NCI-H82 treated with DMSO at 0.1 percent for 48 hours (cell line): ENCODE measurements around the gene CPT1C.

Experiments
- DNase-seq: peaks from one replicate; lab custom pipeline; 2025; ENCODE audit not compliant: unreplicated experiment; lab: John Stamatoyannopoulos, UW

Gene CPT1C

DNA sequence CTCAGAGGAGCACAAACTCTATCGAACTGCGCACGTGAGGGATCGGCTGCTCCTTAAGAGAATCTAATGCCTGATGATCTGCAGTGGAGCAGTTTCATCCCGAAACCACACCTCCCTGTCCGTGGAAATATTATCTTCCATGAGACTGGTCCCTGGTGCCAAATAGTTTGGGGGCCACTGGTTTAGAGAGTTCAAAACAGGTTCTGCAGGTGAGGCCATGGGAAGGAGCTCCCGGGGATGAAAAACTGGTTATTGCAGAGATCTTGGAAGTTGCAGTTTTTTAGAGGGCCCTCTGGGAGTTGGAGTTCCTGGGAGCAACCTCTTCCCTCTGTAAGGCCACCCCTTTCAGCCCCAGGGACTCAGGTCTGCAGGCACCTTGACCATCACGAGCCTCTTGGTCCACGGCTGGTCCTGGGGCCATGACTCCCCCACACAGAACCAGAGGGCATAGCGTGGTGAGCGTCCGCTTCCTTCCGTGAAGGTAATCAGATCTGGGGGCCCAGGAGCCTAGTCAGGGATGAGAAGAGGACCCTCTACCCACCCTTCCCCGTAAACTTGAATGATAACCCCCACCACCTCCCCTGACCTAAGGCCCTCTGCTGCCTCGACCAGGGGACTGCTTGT, 30.5 kb upstream of the CPT1C start:
- DNase-seq = no peak

DNA sequence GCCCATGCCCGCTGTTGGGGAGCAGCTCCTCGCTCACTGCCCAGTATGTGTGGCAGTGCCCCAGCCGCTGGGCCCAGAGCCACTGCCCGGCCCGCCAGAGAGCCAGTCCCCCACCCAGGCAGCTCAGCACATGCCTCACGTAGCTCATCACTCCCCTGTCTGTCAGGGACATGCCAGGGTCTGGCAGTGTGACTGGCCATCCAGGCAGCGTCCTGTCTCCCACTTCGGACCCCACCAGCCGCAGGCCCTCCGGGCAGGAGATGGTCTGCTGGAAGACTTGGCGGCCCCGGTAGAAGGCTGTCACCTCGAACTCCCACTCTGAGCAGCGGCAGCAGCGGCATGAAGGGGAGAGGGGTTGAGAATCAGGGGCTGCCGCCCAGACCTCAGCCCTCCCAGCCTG, 28.9 kb upstream of the CPT1C start:
- no peak for DNase-seq

DNA sequence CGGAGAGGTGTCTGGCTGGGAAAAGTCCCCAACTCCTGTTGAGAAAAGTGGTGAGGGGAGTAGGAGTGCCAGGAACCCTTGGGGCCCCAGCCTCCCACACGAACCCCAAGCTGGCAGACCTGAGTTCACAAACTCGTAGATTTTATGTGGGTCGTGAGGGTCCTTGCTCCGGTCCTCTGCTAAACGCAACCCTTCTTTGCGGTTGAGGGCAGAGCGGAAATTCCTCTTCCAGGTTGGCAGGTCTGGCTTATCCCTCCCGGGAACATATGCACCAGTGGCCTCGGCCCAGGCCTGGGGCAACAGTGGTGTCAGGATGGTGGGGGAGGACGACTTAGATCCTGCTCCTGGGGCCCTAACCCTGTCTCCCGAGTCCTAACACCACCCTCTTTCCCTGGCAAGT, 27.7 kb upstream of the CPT1C start:
- no peak for DNase-seq

DNA sequence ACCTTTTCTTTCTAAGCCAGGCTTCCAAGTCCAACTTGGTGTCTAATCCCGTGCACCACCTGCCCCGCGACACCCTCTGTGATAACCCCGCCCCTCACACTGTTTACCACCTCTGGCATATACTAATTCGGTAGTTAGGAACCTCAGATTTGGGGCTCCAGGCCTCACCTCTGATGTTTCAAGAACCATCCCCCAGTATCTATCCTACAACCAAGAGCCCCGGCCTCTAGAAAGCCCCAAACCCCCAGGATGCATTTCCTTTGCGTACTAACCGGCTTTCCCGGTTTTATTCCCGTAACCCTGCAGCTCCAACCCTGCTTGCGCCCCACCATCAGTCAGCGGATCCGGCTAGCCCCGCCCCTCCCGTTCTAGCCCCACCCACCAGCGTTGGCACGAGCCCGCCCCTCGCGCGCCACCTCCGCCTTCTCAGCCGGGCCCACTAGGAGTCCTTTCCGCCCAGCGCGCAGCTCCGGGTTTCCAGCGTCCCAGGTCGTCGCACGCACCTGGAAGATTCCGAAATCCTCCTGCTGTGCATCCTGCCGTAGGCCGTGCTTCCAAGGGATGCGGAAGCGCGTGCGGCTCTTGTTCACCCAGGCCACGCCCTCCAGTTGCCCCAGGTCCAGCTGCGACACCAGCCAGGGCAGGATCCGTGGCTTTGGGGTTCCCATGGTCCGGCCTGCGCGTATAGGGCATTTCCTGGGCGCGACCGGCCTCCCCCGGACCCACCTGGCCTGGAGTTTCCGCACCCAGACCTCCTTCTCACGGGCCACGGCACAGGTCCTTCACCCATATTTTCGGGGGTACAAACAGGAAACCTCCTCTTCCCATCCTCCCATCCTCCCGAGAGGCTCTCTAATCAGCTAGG, 26.5 kb upstream of the CPT1C start:
- peak; percentile 73 for DNase-seq

DNA sequence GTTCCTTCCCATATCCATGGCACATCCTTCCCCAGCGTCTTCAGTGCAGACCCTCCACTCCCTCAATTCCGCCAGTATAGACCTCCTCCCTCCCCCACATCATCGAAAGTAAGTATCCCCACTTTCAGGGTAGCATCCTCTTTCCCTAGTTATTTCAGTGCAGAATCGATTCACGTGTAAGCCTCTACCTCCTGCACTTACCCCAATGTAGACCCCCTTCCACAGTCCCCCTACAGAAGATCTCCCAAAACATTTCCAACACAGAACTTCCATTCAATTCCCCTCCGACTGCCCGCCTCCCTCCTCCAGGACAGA, 25.9 kb upstream of the CPT1C start:
- DNase-seq = no peak

DNA sequence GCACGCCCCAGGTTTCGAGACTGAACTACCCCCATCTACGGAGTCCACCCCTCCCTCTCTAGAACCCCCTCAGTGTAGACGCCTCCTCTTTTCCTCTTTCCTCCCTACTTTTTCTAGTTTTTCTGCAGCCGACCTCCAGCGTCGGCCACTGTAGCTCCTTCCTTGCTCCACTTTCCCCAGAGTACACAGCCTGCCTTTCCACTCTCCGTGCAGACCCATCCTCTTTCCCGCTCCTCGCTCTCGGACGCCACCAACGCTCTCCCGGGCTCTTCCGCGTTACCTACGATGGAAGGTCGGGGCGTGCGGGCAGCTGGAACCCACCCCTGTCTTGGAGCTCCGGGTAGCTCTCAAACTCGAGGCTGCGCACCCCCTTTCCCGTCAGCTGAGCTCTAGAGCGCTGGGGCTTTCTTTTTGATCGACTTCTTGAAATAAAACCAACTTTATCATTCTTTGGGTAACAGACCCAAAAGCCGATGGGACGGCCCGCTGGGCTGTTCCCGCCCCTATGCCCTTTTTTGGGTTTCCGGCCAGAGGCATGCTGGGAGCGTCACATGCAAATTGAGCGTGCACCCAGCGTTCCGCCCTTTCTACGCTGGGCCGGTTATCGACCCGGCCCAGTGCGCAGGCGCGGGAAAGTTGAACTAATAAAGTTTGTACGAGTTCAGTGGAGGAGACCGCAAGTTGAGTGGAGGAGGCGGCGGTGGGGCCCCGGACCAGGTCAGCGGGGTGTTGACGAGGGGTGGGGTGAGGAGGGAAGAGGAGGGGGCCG, 25.4 kb upstream of the CPT1C start, which contains the start of the genes BCL2L12 and IRF3:
BCL2L12 (plus strand) TSS at position 583 of the 769 bp plus-strand sequence. CDS start 760 bp downstream, outside the sequence.
IRF3 (minus strand) TSS at position 507 of the 769 bp plus-strand sequence. CDS start 1,019 bp downstream, outside the sequence.
- peak; percentile 85 for DNase-seq

DNA sequence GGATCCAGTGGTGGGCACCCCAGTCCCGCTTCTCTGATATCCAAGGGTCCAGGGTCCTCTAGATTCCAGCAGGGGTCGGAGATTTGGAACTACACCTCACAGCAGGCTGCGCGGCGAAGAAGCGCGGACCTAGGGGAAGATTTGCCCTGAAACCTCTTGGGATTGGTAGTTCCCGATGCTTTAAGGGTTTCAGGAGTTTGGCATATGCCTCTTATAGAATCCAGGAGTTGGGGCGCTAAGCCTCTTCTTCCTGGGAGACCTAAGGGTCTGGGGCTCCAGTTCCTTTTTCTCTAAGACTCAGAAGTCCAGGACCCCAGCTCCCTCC, 24.8 kb upstream of the CPT1C start:
- DNase-seq = no peak

DNA sequence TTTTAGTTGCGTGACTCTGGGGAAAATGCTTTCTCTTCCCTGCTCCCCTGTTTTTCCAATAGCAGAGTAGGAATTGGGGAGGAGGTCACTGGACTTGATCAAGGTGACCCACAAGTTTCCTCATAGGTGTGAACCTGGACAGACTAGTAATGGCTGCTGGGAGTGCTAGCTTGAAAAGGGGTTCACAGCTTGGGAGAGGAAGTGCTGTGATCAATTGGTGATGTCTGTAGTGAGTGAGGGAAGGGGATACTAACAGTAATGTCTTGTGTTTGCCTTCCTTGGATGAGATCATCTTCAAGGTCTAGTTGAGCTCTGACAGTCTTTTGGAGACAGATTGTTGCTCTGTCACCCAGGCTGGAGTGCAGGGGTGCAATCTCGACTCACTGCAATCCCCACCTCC, 23.4 kb upstream of the CPT1C start:
- no peak for DNase-seq

DNA sequence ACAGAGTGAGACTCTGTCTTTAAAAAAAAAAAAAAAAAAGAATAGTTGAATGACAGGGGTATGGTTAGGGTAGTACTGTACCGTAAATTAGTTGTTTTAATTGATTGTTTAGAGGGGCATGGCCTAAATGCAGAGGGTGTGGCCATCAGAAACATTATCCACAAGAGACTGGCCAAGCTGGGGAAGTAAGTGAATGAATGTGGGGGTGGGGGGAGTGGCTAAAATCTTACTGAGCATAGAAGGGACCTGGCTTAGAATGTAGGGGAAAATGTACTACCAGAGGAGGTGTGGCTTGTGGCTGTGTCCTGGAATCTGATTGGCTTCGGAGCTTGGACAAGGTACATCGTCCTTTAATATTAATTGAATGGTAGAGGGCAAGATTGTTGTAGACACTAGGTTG, 21.4 kb upstream of the CPT1C start:
- no peak for DNase-seq

DNA sequence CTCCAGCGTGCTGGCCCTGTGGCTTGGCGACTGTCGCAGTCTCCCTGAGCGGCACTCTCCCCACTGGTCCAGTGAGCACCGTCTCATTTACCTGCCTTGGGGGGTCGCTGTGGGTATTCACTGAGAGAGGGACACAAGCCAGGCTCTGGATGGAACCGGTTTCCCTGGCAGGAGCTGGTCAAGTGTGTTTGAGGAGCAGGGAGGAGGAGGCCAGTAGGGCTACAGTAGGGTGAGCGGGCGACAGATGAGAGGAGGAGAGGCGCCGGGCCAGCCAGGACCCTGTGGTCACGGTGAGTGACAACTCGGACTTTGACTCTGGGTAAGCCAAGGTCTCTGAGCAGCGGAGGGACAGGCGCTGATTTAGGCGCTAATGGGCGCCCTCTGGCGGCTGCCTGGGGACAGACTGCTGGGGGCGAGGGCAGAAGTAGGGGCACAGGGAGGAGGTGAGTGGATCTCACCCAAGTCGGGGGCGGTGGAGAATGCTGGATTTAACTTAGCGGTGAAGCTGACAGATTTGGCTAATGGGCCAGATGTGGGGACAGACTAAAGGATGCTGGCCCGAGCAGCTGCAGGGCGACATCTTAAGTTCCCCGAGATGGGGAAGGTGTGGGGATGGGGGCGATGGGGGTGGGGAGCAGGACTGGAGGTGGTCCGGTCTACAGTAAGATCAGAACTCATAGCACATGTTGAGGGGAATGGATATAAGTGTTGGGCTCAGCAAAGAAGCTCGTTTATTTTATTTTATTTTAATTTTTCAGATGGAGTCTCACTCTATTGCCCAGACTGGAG, 18.6 kb upstream of the CPT1C start:
- peak; percentile 92 for DNase-seq

DNA sequence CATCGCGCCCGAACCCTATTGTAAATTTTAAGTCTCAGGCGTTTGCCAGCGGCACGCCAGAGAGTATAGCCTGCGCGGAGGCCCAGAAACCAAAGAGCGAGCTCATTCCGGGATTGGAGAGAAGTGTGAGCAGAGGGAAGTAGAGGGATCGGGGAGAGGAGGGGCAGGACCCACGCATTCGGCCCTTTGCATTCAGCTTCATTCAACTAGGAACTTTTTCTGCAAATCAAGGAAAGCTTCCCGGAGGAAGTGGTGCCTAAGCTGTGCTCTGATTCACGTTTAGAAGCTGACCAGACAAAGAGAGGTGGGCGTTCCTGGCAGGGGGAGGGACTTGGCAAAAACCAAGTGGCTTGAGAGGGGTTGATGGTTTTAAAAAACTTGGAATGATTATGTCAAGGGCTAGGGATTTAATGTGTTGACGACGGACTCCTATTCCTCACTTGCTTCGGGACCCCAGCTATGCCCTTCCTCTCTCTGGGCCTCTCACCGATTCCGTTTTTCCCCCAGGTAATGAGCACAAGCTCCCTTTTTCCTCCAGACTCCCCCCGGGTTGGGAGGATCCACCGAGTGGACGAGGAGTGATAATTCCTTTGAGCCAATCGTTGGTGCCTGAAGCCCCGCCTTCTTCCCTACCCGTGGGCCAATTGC, 14.7 kb upstream of the CPT1C start:
- peak; percentile 89 for DNase-seq

DNA sequence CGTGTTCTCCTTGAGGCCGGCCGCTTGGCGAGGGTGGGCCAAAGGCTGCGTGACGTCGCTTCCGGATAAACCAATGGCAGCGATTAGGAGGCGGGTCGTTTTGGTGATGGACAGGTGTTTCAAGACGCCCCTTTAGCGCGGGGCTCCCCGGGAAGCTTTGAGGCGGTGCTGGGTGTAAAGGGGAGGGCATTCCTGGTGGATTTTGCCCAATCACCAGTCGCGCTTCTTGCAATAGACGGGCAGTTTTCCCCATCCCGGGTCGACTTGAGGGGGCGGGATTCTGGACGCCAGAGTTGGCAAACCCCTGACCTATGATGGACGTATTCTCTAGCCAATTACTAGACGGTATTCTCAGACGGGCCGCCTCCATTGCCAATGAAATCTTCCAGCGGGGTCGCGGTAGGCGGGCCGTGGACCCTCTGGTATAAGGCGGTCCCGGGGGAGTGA, 14.1 kb upstream of the CPT1C start:
- DNase-seq = peak; percentile 100

DNA sequence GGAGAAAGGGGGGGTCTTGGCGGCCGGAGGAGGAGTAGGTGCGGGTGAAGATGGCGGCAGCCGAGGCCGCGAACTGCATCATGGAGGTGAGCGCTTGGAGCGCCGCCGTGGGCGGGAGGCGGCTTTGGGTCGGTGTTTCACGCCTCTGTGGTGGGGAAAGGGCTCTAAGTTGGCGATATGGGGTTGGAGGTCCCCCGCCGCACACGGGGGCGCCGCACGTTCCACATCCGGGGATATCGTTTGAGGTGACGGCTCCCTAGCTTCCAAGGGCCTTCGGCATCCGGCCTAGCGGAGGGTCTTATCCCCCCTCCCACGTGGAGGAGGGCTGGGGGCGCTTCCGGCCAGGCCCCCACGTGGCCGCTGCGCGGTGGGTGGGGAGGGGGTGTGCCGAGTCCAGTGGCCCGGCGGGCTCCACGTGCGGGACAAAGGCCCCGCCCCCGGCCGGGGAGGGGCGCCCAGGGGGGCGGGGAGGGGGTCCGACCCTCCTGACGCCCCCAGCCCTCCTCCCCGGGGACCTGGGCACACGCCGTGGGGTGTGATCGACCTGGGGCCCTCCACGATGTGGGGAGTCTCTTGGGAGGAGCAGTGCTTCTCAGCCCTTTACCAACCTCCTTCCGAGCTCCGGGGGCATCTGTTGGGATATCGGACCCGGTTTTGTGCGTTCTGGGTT, 13.6 kb upstream of the CPT1C start, which contains the start of gene PRMT1:
PRMT1 (plus strand) TSS at position 41 of the 670 bp plus-strand sequence; CDS start at position 51, 10 bp downstream.
- no peak for DNase-seq

DNA sequence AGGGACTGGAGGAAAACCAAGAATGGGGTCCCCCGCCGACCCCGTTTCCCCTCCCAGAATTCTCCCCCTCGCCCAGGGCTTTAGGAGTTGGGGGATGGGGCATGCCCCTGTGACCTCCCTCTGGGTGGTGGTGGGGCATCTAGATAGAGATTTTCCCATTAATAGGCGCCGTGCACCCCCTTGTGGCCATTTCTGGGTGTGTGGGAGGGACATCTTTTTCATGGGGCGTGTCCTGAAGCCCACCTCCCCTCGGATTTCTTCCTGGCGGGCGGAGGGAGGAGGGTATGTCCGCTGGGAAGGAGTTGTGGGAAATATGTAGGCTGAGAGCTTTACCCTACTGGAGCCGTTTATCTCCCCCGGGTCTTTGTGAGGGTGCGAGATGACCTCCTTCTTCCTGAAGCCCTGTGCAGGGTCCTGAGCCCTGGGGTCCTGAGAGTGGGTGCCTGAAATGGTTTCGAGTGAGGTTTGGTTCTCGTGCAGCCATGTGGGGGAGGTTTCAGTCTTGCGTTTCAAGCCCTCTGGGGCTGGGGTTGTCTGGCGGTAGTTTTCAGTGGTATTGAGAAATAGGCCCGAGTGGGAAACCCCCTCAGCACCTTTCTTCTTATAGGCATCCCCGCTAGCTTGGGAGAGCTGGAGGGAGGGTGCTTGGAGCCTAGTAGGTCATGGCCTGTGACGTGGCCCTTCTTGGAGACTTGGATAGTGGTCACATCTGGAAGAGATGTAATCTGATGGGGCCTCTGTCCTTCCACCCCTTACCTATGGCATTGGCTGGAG, 12.8 kb upstream of the CPT1C start:
- peak; percentile 61 for DNase-seq

DNA sequence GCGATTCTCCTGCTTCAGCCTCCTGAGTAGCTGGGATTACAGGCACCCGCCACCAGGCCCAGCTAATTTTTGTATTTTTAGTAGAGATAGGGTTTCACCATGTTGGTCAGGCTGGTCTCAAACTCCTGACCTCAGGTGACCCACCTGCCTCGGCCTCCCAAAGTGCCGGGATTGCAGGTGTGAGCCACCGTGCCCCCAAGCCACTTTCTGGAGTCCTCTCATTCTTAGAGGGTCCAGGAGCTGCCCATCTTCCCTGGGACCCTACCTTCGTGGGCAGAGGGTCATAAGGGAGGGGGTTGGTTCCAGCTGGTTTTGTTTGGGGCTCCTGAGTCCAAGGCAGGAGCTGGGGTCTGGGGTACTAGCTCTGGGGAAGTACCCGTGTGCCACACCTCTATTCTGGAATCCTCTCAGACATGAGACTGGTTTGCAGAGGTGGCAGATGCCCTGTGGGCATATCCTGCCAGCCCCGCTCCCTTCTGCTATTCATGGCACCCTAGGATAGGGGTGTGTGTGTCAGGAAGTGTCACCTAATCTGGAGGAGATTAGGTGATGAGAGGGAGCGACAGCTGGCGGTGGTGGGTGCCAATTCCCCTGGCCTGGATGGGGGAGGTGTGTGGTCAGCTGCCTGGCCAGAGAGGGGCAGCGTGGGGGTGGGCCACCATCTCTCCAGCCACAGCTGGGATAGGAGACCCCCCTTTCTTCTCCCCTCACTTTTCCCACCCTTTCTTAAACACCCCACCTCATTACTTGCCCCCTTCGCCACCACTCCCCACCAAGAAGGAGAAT, 11.7 kb upstream of the CPT1C start:
- peak; percentile 81 for DNase-seq

DNA sequence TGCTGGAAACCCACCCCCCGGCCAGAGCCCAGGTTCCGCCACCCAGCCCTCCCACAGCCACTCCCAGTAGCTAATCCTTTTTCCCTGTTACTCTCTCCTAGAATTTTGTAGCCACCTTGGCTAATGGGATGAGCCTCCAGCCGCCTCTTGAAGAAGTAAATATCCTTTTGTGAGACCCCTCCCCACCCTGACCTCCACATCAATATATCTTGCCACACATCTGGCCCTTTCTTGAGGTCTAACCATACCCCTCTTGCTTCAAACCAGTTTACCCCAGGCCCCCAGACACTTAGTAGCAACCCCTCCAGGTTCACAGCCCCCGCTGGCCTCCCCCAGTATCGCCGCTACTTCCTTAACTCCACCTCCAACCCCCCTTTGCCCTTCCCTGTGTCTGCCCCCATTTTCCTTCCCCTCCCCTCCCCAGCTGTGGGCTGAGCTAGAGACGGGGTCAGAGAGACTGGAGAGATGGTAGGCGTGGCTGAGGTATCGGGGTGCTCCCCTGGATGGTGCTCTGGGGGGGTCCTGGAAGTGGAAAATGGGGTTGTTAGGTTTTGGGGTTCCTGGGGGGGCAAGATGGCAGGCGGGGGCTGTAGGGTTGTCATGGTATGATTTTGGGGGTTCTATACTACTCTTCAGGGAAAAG, 11.0 kb upstream of the CPT1C start:
- DNase-seq = peak; percentile 92

DNA sequence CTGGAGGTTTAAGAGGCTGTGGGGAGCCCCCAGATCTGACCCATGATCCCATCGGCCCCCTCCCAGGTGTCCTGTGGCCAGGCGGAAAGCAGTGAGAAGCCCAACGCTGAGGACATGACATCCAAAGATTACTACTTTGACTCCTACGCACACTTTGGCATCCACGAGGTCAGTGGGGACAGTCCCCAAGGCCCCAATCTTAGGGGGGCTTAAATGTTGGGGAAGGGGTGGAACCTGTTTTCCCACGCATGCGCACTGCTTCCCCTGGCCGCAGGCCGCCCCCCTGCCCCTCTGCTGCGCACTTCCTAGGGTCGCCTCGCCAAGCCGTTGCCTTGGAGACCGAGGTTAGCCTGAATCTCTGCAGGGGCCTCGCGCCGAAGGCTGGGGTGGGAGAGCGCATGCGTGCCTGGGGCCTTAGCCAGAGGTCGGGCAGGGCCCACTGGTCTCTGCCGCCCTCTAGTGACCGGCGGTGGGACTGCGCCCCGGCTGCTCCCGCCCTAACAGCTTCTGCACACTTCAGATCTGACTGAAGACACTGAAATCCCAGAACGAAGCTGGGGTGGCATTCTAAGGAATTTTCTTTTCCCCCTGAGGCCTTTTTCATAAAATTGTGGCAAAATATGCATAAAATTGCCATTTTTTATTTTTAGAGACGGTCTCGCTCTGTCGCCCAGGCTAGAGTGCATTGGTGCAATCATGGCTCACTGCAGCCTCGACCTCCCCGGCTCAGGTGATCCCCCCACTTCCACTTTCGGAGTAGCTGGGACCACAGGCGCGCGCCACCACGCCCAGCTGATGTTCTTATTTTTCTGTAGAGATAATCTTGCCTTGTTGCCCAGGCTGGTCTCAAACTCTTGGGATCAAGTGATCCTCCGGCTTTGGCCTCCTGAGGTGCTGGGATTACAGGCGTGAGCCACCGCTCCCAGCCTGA, 10.2 kb upstream of the CPT1C start:
- DNase-seq = peak; percentile 84
